ENCODE data around the gene FNDC11. TPM values are rescaled to one million over a fixed set of nuclear protein-coding genes. Genes with fewer than 3 reads are reported as not detected.
"Not testable (repeated sequence)": the region's sequence is repeated elsewhere in the genome, so short reads cannot be mapped to it uniquely, and the experiment has no call there.

Gene FNDC11
- total RNA-seq, 8 experiments from 2014 or later: 0.36 to 3.5 (median 2.0) TPM

DNA sequence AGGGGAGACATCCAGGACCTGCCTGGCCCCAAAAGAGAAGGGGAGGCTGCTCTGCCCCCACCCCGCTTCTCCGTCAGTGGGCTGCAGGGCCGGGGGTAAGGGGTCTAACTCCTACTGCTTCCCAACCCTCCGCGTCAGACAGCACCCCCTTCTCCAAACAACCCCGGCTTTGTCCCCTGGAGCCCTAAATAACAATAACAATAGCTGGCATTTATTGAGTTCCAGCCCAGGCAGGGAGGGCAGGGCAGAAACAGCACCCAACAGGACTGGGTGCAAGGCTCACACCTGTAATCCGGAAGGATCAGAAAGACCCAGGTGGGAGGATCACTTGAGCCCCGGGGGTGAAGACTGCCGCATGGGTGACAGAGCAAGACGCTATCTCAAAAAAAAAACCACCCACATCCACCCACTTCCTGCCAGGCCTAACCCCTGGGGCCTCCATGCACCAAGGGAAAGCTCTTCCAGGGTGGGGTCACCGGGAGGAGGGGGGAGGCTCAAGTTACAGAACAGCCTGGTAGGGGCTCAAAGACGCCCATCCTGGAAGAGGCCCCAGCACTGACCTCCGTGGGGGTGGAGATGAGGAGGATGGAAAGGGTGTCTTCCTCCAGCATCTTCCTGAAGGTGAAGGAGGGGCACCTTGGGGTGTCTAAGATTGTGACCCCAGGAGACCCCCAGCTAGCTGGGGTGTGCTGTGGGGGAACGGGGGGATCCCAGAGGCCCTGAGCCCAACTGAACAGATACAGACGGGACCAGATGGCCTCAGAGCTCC is 1.3 kb upstream of the FNDC11 start:
- WGBS, 10 experiments: 17 to 40% (median 28%) methylated on average over 1 to 4 of the region's 15 CpGs; no CpG with 5 or more reads in 6 of the 10 experiments
- ATAC-seq (replicated peaks in 6 of 8): peak in 7 of 8 experiments; percentile 0 to 35 (median 2)
- H3K27ac ChIP-seq: no peak overlapping the region
- in situ Hi-C loops (cut with MboI; ENCODE audit: low pct_unique_long_range_greater_than_20kb in 2 of 9, low sequenced_read_pairs in 9 of 9, unreplicated experiment in 9 of 9): no loop called here
- H3K4me1 ChIP-seq (replicated peaks in 1 of 2): peaks cover 24 to 32% of the 10 kb centered on the region in 2 donors
- no peak overlapping the region for H3K4me3 ChIP-seq

DNA sequence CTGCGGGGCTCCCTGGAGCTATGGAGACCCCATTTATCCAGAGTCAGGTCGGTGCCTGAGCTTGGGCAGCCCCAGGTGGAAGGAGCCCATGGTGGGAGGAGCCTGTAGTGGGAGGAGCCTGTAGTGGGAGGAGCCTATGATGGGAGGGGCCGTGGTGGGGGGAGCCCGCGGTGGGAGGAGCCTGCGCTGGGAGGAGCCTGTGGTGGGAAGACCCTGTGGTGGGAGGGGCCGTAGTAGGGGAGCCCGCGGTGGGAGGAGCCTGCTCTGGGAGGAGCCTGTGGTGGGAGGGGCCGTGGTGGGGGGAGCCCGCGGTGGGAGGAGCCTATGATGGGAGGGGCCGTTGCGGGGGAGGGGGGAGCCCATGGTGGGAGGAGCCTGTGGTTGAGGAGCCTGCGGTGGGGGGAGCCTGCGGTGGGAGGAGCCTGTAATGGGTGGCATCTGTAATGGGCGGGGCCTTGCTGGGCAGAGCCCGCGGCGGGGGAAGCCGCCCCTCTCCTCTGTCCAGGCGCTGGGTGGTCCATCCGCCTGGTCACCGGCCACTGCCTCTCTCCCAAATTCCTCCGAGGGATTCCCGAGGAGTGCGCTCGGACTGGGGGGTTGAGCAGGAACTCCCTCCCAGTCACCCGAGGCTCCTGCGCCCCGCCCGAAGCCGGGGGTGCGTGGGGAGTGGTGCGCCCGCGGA is 567 bp upstream of the FNDC11 start:
- in situ Hi-C loops (cut with MboI; ENCODE audit: low pct_unique_long_range_greater_than_20kb in 2 of 9, low sequenced_read_pairs in 9 of 9, unreplicated experiment in 9 of 9): no loop called here
- peaks cover 21 to 32% of the 10 kb centered on the region in 2 donors for H3K4me1 ChIP-seq (replicated peaks in 1 of 2)
- WGBS, 10 experiments: 7% methylated on average over 3 of the region's 37 CpGs; no CpG with 5 or more reads in 9 of the 10 experiments
- ATAC-seq (replicated peaks in 6 of 8): peak; percentile 54 to 83 (median 60)
- peak overlapping the region in 1 of 2 donors; percentile 23 for H3K27ac ChIP-seq
- H3K4me3 ChIP-seq: peak overlapping the region; percentile 20 to 51 (median 44)

DNA sequence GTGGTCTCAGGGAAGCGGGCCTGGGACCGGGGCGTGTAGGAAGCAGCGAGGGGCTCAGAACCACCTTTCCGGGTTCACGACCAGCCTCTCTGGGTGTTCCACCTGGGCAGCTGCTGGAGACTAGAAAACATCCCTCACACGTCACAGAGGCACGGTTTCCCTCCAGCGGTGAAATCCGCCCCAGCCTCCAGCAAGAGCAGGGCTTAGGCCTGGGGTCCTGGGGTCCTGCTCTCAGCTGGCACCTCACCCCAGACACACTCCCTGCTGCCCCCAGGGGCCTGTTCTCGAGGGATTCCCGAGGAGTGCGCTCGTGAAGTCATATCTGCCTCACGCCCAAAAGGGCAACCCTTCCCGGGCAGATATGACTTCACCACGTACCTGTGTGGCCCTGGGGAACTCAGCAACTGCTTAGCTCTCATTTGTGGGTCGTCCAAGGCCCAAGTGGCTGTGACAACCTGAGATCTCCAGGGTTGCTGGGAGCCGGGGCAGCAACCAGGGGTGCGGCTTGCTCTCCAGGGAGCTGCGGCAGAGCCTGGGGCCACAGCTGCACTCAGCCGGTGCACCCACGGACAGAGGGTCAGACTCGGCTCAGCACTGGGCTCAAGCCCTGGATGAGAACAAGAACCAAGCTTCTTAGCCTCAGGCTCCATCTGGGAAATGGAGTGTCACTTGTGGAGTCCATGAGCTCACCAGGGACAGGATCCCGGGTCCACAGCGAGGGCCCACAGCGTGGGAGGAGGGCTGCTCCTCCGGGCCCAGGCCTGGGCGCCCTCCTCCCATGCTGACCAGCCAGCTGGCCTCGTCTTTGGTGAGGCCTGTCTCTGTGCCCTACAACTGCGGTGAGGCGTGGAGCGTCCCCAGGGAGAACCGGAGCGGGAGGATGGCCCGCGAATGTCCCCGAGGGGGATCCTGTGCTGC is 661 bp downstream of the FNDC11 start:
- H3K4me3 ChIP-seq: peak overlapping the region; percentile 20 to 51 (median 44)
- in situ Hi-C loops (cut with MboI; ENCODE audit: low pct_unique_long_range_greater_than_20kb in 2 of 9, low sequenced_read_pairs in 9 of 9, unreplicated experiment in 9 of 9): no loop called here
- peak overlapping the region in 1 of 2 donors; percentile 23 for H3K27ac ChIP-seq
- WGBS, 10 experiments: 45 to 92% methylated on average over 5 to 12 of the region's 38 CpGs; no CpG with 5 or more reads in 8 of the 10 experiments
- peak in 4 of 8 experiments; percentile 0 to 1 (median 0) for ATAC-seq (replicated peaks in 6 of 8)
- H3K4me1 ChIP-seq (replicated peaks in 1 of 2): peaks cover 21 to 32% of the 10 kb centered on the region in 2 donors

DNA sequence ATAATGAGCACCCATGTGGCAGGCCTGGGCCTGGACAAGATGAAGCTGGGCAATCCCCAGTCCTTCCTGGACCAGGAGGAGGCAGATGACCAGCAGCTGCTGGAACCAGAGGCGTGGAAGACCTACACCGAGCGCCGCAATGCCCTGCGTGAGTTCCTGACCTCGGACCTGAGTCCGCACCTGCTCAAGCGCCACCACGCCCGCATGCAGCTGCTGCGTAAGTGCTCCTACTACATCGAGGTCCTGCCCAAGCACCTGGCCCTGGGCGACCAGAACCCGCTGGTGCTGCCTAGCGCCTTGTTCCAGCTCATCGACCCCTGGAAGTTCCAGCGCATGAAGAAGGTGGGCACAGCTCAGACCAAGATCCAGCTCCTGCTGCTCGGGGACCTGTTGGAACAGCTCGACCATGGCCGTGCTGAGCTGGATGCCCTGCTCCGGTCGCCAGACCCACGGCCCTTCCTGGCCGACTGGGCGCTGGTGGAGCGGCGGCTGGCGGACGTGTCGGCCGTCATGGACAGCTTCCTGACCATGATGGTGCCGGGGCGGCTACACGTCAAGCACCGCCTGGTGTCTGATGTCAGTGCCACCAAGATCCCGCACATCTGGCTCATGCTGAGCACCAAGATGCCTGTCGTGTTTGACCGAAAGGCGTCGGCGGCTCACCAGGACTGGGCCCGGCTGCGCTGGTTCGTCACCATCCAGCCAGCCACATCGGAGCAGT is 1.9 kb downstream of the FNDC11 start:
- peaks cover 19 to 32% of the 10 kb centered on the region in 2 donors for H3K4me1 ChIP-seq (replicated peaks in 1 of 2)
- no peak overlapping the region for H3K27ac ChIP-seq
- ATAC-seq (replicated peaks in 6 of 8): no peak
- no peak overlapping the region for H3K4me3 ChIP-seq
- in situ Hi-C loops (cut with MboI; ENCODE audit: low pct_unique_long_range_greater_than_20kb in 2 of 9, low sequenced_read_pairs in 9 of 9, unreplicated experiment in 9 of 9): no loop called here
- 84 to 100% (median 96%) methylated on average over 2 to 9 of the region's 45 CpGs; no CpG with 5 or more reads in 7 of the 10 experiments for WGBS, 10 experiments

DNA sequence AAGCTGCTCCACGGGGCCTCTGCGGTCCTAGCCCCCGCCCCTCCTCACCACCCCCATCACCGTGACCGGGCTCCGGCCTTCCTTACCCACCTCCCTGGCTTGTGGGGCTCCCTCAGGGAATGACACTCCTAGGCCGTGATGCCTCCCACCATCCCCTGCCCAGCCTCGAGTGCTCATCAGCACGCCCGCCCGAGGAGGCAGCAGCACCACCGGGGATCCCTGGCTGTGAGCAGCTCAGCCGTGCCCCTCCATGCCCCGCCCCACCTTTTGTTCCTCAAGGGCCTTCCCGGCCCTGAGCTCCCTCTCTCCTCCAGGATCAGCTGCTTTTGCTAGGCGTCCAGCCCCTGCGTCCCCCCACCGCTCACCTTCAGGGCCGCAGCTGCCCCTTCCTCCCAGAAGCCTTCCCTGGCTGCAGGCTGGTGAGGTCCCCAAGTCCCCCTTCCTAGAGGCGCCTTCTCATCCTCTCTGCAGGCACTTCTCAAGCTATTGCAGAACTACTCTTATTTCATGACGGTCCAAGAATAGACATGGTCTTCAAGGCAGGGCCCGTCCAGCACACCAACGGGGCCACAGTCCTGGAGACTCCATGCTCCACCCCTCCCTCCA is 3.0 kb downstream of the FNDC11 start:
- 60 to 70% methylated on average over 2 of the region's 23 CpGs; no CpG with 5 or more reads in 8 of the 10 experiments for WGBS, 10 experiments
- no peak overlapping the region for H3K4me3 ChIP-seq
- peaks cover 16 to 32% of the 10 kb centered on the region in 2 donors for H3K4me1 ChIP-seq (replicated peaks in 1 of 2)
- H3K27ac ChIP-seq: peak overlapping the region in 1 of 2 donors; percentile 20
- ATAC-seq (replicated peaks in 6 of 8): peak in 5 of 8 experiments; percentile 5 to 42 (median 35)
- in situ Hi-C loops (cut with MboI; ENCODE audit: low pct_unique_long_range_greater_than_20kb in 2 of 9, low sequenced_read_pairs in 9 of 9, unreplicated experiment in 9 of 9): no loop called here

DNA sequence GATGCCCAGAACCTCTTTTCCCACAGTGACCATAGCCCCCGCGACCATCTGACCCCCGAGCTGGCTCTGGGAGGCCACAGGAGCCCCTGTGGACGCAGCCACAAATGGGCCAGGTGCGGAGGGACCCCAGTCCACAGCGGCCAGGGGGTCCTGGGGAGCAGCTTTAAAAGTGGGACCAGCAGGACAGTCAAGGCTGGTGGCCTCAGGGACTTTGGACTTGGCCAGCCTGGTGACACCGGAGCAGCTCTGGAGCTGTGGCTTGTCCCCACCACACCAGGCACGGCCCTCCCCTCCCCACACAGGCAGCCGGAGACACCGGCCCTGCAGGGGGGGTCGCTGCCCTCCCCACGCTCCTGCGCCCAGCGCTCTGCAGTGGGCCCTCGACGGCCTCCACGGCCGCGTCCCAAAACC is 3.5 kb downstream of the FNDC11 start:
- no peak for ATAC-seq (replicated peaks in 6 of 8)
- Histone ChIP-seq H3K4me3 (no peak overlapping the region), H3K4me1 (replicated peaks in 1 of 2) (peaks cover 16 to 32% of the 10 kb centered on the region in 2 donors), H3K27ac (no peak overlapping the region)
- in situ Hi-C loops (cut with MboI; ENCODE audit: low pct_unique_long_range_greater_than_20kb in 2 of 9, low sequenced_read_pairs in 9 of 9, unreplicated experiment in 9 of 9): no loop called here
- 90% methylated on average over 2 of the region's 19 CpGs; no CpG with 5 or more reads in 9 of the 10 experiments for WGBS, 10 experiments

DNA sequence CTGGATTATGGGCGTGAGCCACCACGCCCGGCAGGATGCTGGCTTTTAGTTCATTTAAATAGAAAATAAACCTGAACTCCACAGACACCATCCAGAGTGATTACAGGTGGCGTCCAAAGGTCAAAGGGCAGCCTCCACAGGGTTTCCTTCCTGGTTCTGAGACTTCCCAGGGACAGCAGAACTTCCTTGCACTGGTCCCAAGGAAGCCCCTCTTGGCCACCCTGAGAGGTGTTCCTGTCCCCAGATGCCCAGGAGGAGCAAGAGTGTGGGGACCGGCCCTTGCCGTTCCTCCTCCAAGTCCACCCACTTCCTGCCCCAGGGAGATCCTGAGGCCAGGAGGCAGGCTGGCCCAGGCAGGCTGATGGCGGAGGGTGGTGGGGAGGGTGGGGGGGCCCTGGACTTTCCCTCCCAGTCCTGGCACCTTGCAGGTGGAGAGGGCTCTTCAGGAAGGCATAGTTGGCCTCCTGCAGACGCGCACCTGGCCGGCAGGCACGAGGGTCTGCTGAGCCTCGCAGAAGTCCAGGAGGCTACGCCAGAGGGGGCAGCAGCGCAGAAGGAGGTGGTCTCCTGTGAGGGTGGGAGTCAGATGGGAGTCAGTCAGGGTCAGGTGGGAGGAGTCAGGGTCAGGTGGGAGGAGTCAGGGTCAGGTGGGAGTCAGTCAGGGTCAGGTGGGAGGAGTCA is 5.0 kb downstream of the FNDC11 start:
- 92 to 100% (median 100%) methylated on average over 1 to 3 of the region's 14 CpGs; no CpG with 5 or more reads in 6 of the 10 experiments for WGBS, 10 experiments
- H3K4me1 ChIP-seq (replicated peaks in 1 of 2): peaks cover 16 to 23% of the 10 kb centered on the region in 2 donors
- in situ Hi-C loops (cut with MboI; ENCODE audit: low pct_unique_long_range_greater_than_20kb in 2 of 9, low sequenced_read_pairs in 9 of 9, unreplicated experiment in 9 of 9): no loop called here
- ATAC-seq (replicated peaks in 6 of 8): no peak
- no peak overlapping the region for H3K27ac ChIP-seq
- no peak overlapping the region for H3K4me3 ChIP-seq

DNA sequence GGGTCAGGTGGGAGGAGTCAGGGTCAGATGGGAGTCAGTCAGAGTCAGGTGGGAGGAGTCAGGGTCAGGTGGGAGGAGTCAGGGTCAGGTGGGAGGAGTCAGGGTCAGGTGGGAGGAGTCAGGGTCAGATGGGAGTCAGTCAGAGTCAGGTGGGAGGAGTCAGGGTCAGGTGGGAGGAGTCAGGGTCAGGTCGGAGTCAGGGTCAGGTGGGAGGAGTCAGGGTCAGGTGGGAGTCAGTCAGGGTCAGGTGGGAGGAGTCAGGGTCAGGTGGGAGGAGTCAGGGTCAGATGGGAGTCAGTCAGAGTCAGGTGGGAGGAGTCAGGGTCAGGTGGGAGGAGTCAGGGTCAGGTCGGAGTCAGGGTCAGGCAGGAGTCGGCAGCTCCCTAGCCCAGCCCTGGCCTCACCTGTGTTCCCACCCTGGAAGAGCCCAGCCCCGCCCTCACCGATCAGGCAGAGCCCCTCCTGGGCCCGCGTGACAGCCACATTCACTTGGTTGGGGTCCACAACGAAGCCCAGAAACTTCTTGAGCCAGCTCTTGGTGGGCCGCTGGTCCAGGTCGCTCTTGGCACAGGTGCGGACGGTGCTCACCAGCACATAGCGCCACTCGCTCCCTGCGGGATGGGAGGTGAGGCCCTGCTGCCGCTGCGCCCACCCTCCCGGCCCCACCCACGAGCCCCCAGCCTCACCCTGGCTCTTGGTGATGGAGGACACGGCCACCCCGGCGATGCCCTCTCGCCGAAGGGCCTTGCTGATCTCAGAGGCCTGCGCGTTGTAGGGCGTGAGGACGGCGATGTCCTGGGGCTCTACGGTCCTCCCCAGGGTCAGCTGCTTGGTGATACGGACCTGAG is 5.8 kb downstream of the FNDC11 start:
- H3K4me3 ChIP-seq; H3K27ac ChIP-seq; in situ Hi-C loops (cut with MboI; ENCODE audit: low pct_unique_long_range_greater_than_20kb in 2 of 9, low sequenced_read_pairs in 9 of 9, unreplicated experiment in 9 of 9); ATAC-seq (replicated peaks in 6 of 8): not testable (repeated sequence)
- peaks cover 9 to 16% of the 10 kb centered on the region in 2 donors for H3K4me1 ChIP-seq (replicated peaks in 1 of 2)
- no CpG with 5 or more reads among the region's 31 CpGs for WGBS, 10 experiments

DNA sequence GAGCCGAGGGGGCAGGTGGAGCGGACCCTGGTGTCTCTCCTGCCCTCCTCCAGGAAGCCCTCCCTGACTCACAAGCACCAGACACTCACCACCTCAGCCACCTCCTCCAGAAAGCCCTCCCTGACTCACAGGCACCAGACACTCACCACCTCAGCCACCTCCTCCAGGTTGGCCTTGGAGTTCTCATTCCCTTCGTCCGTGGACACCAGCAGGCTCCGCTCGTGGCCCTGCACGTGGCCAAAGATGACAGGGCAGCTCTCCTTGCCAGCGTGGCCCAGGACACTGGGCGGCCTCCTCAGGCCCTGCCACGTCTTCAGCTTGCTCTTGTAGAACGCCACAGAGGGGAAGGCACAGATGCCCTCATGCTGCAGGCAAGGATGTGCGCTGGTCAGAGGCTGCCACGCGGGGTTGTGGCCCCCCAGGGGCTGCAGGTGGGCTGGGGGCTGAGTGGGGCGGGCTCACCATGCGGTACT is 6.4 kb downstream of the FNDC11 start:
- peaks cover 3 to 10% of the 10 kb centered on the region in 2 donors for H3K4me1 ChIP-seq (replicated peaks in 1 of 2)
- in situ Hi-C loops (cut with MboI; ENCODE audit: low pct_unique_long_range_greater_than_20kb in 2 of 9, low sequenced_read_pairs in 9 of 9, unreplicated experiment in 9 of 9): no loop called here
- H3K4me3 ChIP-seq: no peak overlapping the region
- 100% methylated on average over 1 of the region's 16 CpGs; no CpG with 5 or more reads in 9 of the 10 experiments for WGBS, 10 experiments
- ATAC-seq (replicated peaks in 6 of 8): no peak
- no peak overlapping the region for H3K27ac ChIP-seq

DNA sequence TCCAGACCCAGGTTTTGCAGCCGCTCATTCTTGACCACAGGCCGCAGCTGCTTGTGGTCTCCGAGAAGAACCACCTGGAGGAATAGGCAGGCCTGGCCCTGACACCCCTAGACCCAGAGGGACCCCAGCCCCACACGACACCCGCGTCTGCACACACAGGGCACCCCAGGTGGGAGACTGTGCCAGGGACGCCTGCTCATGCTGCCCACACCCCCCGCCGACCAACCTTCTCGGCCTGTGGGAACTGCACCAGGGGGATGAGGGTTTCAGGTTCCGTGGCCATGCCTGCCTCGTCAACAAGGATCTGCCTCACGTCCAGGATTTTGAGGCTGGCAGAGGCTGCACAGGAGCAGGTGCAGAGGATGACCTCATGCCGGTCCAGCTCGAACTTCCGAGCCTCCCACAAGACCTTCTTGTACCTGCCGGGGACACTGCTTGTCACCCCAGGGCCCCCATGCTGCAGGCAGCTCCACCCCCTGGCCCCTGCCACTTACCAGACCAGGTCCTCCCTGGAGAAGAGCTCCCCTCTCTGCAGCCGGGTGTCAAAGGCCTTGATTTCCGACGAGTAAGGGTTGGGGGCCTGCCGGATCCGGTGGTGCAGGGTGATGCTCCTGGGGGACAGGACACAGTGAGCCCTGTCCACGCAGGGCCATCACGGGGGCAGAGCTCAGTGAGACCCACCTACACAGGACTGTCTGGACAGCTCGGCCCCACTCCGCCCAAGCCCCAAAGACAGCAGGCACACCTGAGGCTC is 7.1 kb downstream of the FNDC11 start:
- WGBS, 10 experiments: 87 to 90% methylated on average over 2 to 3 of the region's 26 CpGs; no CpG with 5 or more reads in 8 of the 10 experiments
- Histone ChIP-seq H3K27ac (no peak overlapping the region), H3K4me3 (no peak overlapping the region), H3K4me1 (replicated peaks in 1 of 2) (peaks cover 3 to 10% of the 10 kb centered on the region in 2 donors)
- no peak for ATAC-seq (replicated peaks in 6 of 8)
- in situ Hi-C loops (cut with MboI; ENCODE audit: low pct_unique_long_range_greater_than_20kb in 2 of 9, low sequenced_read_pairs in 9 of 9, unreplicated experiment in 9 of 9): no loop called here

All from motor neuron (in vitro differentiated cells).